IPS DF 4.7 (cell line): ENCODE results near the gene OPN3.
"Not testable (repeated sequence)": the region's sequence is repeated elsewhere in the genome, so short reads cannot be mapped to it uniquely, and the experiment has no call there.

Experiments
- DNase-seq: peaks from one replicate; pipeline ENCODE4 v3.0.0-alpha.2; 2013; ENCODE audit warnings: low spot score; ENCODE audit errors: extremely low read depth

The OPN3 gene, protein sequence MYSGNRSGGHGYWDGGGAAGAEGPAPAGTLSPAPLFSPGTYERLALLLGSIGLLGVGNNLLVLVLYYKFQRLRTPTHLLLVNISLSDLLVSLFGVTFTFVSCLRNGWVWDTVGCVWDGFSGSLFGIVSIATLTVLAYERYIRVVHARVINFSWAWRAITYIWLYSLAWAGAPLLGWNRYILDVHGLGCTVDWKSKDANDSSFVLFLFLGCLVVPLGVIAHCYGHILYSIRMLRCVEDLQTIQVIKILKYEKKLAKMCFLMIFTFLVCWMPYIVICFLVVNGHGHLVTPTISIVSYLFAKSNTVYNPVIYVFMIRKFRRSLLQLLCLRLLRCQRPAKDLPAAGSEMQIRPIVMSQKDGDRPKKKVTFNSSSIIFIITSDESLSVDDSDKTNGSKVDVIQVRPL

GRCh38 chr1:241640149-241640866, at the start of gene OPN3, which contains the start of gene CHML:
OPN3 (minus strand) TSS chr1:241640369; CDS start chr1:241640254, 115 bp downstream.
CHML (minus strand) TSS chr1:241640369; CDS start chr1:241635766, 4,603 bp downstream.
- DNase-seq: no peak

DNA sequence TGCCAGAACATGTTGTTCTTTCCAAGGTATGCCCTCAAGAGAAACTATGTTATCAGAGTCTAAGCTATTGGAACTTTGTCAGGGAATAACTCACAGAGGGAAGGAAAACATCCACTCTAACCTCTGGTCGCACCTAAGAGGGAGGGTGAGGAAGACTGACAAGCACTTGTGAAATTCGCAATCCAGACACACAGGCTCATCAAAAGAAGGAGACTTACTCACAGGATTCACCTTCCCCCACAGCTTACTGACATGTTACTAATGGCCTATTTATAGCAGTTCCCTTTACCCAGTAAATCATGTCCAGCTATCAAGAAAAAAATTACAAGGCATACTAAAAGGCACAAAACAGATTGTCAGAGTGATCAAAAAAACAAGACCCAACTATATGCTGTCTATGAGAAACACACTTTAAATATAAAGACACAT, 48.8 kb upstream of the OPN3 start:
- no peak for DNase-seq

DNA sequence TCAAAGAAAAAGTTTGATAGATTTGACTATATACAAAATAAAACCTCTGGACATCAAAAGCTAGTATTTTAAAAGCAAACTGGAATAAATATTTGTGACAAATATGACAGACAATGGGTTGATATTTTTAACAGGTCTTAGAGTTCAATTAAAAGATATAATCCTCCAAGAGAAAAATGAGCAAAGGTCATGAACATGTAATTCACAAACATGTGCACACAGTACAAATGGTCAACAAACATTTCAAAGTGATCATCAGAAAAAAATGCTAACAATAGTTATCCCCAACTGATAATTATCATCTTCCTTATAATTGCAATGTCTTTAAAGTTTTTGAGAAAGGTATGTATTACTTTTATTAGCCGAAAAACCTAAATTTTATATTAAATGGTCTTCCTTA, 43.9 kb upstream of the OPN3 start:
- no peak for DNase-seq

DNA sequence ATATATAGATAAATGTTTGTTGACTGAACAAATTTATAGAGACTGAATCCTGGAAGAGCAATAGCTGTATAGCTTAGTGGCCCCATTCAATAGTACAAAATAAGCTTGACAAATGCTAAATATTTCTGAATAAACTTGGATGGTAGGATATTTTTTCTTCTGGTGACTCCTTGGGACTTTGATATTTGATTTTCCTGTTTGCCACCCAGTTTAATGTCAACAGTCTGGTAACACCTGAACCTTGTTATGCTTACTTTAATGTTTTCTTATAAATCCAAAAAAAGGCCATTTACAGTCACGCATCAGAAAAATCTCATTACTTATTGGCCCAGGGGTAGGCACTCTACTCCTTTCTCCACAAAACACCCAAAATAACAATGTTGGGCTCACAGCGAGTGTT, 42.8 kb upstream of the OPN3 start:
- DNase-seq: no peak

GRCh38 chr1:241681861-241682448, 41.8 kb upstream of the OPN3 start:
- DNase-seq: not testable (repeated sequence)

DNA sequence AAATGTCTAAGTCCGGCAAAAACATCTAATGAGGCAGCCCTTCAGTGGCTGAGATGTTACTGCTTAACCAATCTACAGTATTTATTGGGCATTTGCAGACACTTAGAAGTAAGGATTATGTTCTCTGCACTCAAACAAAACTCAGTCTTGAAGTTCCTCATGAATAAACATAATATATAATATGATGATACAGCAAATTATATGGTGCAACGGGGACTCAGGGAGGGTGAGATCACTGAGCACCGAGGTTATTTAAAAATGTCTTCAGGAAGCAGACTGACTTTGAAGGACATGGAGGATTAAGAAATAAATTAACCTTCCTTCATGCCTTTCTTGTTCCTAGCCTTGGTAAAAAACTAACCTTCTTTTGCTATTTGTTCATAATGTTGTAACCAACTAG, 39.8 kb upstream of the OPN3 start:
- no peak for DNase-seq

- DNase-seq: no peak
Observed at GRCh38 chr1:241679404-241679803, 39.2 kb upstream of the OPN3 start.

DNA sequence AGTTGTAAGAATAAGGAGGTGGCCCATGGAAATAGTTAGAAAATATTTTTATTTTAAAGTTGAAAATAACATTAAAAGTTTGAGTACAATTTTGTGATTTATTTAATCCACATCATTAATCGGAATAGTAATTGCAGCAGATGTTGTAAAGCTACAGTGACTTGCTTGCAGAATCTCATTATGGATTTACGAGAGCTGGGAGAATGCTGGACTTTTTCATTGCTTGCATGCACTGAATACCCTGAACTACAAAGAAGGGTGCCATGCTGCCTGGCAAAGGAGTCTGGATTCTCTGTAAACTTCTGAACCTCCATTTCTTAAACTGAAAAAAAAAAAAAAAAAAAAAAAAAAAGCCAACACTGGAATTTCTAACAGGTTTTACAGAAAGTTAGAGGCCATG, 38.4 kb upstream of the OPN3 start:
- DNase-seq: no peak

DNA sequence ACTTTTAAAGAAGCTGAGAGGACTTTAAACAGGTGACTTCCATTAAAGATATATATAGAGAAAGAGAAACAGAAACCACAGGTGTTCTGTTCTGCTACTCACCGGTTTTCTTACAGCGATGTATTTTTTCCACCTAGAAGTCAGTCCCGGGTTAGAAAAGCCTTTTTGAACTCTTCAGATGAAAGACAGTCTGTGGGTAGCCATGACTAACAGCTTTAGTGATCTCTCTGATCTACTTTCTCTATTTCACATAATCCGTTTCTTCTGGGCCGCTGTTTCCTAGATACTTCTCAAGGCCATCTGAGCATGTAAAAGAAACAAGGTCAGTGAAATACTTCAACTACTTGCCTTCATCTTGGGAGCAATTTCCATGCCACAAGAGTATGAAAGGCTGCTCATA, 37.0 kb upstream of the OPN3 start:
- no peak for DNase-seq

DNA sequence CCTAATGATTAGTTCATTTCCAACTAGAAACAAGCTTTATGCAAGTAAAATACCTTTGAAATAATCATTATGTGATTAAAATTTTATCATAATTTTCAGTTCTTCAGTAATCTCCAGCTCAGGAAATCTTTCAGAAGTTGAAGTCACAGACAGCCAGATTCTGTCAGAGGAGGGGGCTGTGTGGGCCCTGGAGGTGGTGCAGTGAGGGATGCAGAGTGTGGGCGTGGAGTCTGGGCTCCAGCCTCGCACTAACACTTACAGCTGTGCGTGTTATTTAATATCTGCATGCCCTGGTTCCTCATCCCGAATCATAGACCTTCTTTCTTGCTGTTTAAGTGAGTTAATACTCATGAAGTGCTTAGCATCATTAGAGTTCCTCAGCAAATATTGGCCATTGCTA, 35.8 kb upstream of the OPN3 start:
- DNase-seq: no peak

GRCh38 chr1:241674805-241675384, 34.7 kb upstream of the OPN3 start:
- no peak for DNase-seq

GRCh38 chr1:241672301-241672700, 32.1 kb upstream of the OPN3 start:
- DNase-seq: no peak

- no peak for DNase-seq
Observed at GRCh38 chr1:241666419-241666818, 26.2 kb upstream of the OPN3 start.

DNA sequence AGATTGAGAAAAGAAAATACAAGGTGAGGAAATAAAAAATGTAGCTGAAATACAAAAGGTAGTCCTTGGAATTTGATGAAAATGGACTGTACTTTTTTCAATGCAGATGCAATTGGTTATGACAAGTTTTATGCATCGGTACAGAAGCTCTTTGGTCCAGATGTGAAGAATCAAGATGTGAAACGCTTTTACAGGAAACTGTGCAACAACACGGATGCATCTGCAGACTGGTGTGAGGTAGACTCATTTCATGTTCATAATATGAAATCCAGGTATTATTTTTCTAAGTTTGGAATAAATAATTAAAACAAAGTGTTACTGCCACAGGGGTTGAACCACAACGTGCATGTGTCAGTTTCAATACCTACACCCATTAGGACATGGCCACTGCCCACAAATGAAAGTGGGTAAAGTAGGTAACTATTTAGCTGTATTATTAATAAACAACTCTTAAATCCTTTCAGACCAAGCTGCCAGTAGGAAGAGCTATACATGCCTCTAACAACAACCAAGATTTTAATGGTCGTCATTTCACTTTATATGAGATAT, 20.3 kb upstream of the OPN3 start:
- DNase-seq: no peak

DNA sequence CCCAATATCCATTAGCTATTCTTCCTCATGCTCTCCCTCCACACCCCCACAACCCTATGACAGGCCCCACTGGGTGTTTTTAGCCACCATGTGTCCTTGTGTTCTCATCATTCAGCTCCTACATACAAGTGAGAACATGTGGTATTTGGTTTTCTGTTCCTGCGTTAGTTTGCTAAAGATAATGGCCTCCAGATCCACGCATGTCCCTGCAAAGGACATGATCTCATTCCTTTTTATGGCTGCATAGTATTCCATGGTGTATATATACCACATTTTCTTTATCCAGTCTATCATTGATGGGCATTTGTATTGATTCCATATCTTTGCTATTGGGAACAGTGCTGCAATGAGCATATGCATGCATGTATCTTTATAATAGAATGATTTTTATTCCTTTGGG, 18.8 kb upstream of the OPN3 start:
- not testable (repeated sequence) for DNase-seq

- no peak for DNase-seq
Observed at GRCh38 chr1:241658081-241658793, 18.1 kb upstream of the OPN3 start.

GRCh38 chr1:241654641-241655040, 14.5 kb upstream of the OPN3 start:
- no peak for DNase-seq

DNA sequence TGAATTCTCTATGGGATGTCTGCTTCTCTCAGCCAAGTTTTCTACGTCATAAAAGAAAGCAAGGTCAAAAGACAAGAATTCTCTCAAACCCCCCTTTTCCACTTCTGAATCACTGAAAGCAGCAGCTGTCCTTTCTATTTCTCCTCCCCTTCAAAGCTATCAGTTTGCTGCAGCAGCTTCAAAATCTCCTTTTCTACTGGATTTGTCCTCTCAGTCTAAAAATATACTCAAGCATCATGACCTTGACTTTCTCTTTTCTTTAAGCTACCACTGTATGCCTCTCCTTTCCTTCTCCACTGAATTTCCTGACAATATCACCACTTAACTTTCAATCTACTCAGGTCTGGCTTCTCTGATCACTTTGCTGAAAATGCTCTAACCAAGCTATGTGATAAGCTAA, 13.8 kb upstream of the OPN3 start:
- no peak for DNase-seq

DNA sequence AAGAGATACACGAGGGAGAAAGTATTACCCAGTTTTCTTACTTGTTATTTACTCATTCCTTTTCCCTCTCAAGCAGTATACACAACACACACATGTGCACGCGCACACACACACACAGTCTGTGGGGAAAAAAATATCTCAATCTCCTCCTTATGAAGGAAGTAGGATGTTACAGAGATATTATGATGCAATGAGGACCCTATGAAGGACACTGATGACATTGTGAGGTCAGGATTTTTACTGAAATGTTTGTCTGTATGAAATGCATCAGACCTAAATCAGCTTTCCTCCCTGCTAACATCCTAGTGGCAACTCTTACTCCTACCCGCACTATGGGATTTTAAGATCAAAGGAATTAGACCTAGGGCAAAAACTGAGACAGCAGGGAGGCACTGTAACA, 11.8 kb upstream of the OPN3 start, which contains the start of gene WDR64:
WDR64 (plus strand) TSS at position 270 of the 400 bp plus-strand sequence. CDS start 204 bp downstream, outside the sequence.
- no peak for DNase-seq

DNA sequence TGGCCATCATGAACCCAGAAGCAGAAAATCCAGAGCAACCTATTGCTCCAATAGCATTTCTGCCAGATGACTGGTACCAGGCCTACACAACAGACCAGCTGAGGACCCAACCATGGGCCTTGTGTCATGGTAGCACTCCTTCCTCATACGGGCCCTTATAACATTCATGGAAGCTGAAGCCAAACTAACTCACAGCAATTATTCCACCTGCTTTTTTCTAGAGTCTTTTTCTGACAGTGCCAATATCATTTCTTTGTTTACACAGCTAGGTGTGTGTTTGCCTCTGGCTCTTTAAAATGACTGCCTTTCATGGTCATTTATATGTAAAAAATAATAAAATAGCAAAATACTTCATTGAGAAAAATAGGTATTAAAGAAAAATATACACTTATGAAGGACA, 8.0 kb upstream of the OPN3 start:
- DNase-seq: no peak

DNA sequence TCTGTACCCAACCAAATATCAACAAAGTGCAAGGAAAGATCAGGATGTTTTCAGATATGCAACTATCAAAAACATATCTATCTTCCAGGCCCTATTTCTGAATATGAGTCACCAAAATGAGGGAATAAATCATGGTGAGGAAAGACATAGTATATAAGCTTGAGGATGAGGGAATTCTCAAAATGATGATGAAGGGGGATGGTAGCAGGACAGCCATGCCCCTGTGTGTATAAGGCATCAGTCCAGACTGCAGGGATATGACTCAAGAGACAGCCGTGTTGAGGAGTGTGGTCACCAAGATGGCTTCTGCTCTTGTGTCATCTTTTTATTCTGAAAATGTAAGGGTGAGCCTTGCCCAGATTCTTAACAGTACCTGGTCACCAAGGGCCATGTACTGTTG, 7.5 kb upstream of the OPN3 start:
- DNase-seq: no peak
